SK-N-SH treated with all-trans-retinoic acid at 6 μM for 48 hours (cell line): ENCODE measurements around the gene DCAF6.

Experiments used
- ATAC-seq: fragments of 200-7000 bp; cut with Tn5 transposase; 3 replicates; pipeline ENCODE4 v1.9.1; 2020; ENCODE audit warnings: mild to moderate bottlenecking, moderate library complexity
- ARNTL ChIP-seq: fragments of 450-650 bp; formaldehyde crosslinking; IDR thresholded peaks from 2 replicates; pipeline ENCODE4 v1.5.0; 2020; ENCODE audit warnings: low read depth, mild to moderate bottlenecking, moderate library complexity, borderline replicate concordance
- BACH2 ChIP-seq: fragments of 250-450 bp; sonication (Bioruptor Pico); IDR thresholded peaks from 2 replicates; pipeline ENCODE4 v1.9.0; 2021; ENCODE audit warnings: mild to moderate bottlenecking, borderline replicate concordance
- CREB5 ChIP-seq: fragments of 250-450 bp; sonication (Bioruptor Pico); IDR thresholded peaks from 2 replicates; pipeline ENCODE4 v1.5.1; 2020; ENCODE audit warnings: low read depth, mild to moderate bottlenecking, moderate library complexity
- CSDC2 ChIP-seq: fragments of 250-450 bp; sonication (Bioruptor Pico); IDR thresholded peaks from 2 replicates; pipeline ENCODE4 v1.5.0; 2020; ENCODE audit warnings: mild to moderate bottlenecking, moderate library complexity
- ESRRG ChIP-seq: fragments of 250-450 bp; sonication (Bioruptor Pico); IDR thresholded peaks from 2 replicates; pipeline ENCODE4 v1.6.1; 2021; ENCODE audit warnings: mild to moderate bottlenecking
- GLIS3 ChIP-seq: fragments of 250-450 bp; sonication (Bioruptor Pico); IDR thresholded peaks from 2 replicates; pipeline ENCODE4 v1.5.0; 2020; ENCODE audit warnings: mild to moderate bottlenecking, moderate library complexity
- ISL1 ChIP-seq: fragments of 250-450 bp; sonication (Bioruptor Pico); IDR thresholded peaks from 2 replicates; pipeline ENCODE4 v2.1.2; 2022; ENCODE audit warnings: mild to moderate bottlenecking, moderate library complexity
- OSR1 ChIP-seq: fragments of 250-450 bp; sonication (Bioruptor Pico); IDR thresholded peaks from 2 replicates; pipeline ENCODE4 v1.8.0; 2022; ENCODE audit warnings: moderate library complexity, mild to moderate bottlenecking, inconsistent platforms
- PATZ1 ChIP-seq: fragments of 250-450 bp; sonication (Bioruptor Pico); IDR thresholded peaks from 2 replicates; pipeline ENCODE4 v1.8.0; 2020; ENCODE audit warnings: mild to moderate bottlenecking, moderate library complexity, borderline replicate concordance
- POU6F1 ChIP-seq: fragments of 250-450 bp; sonication (Bioruptor Pico); IDR thresholded peaks from 2 replicates; pipeline ENCODE4 v1.8.0; 2021; ENCODE audit warnings: low read depth, mild to moderate bottlenecking, moderate library complexity, borderline replicate concordance
- PPARA ChIP-seq: fragments of 250-450 bp; sonication (Bioruptor Pico); IDR thresholded peaks from 2 replicates; pipeline ENCODE4 v1.5.0; 2020; ENCODE audit warnings: mild to moderate bottlenecking, borderline replicate concordance
- RARB ChIP-seq: fragments of 250-450 bp; sonication (Bioruptor Pico); IDR thresholded peaks from 2 replicates; pipeline ENCODE4 v1.8.0; 2021; ENCODE audit warnings: mild to moderate bottlenecking, moderate library complexity
- SNAI2 ChIP-seq: fragments of 250-450 bp; sonication (Bioruptor Pico); IDR thresholded peaks from 2 replicates; pipeline ENCODE4 v1.5.0; 2020; ENCODE audit warnings: mild to moderate bottlenecking, moderate library complexity
- TCF4 ChIP-seq: fragments of 250-450 bp; sonication (Bioruptor Pico); IDR thresholded peaks from 2 replicates; pipeline ENCODE4 v1.8.0; 2021; ENCODE audit warnings: mild to moderate bottlenecking, moderate library complexity, borderline replicate concordance
- TOX ChIP-seq: fragments of 250-450 bp; sonication (Bioruptor Pico); IDR thresholded peaks from 2 replicates; pipeline ENCODE4 v1.8.0; 2021; ENCODE audit warnings: mild to moderate bottlenecking, moderate library complexity, borderline replicate concordance
- TSHZ2 ChIP-seq: fragments of 250-450 bp; sonication (Bioruptor Pico); IDR thresholded peaks from 2 replicates; pipeline ENCODE4 v1.5.0; 2020; ENCODE audit warnings: mild to moderate bottlenecking, moderate library complexity
- ZC3H10 ChIP-seq: fragments of 250-450 bp; sonication (Bioruptor Pico); IDR thresholded peaks from 2 replicates; pipeline ENCODE4 v1.5.1; 2021; ENCODE audit warnings: mild to moderate bottlenecking, moderate library complexity
- ZFP3 ChIP-seq: fragments of 250-450 bp; sonication (Bioruptor Pico); IDR thresholded peaks from 2 replicates; pipeline ENCODE4 v1.5.0; 2020; ENCODE audit warnings: mild to moderate bottlenecking, moderate library complexity
- ZFP30 ChIP-seq: fragments of 450-650 bp; formaldehyde crosslinking; IDR thresholded peaks from 2 replicates; pipeline ENCODE4 v1.5.0; 2022; ENCODE audit warnings: mild to moderate bottlenecking, moderate library complexity
- ZNF8 ChIP-seq: fragments of 450-650 bp; formaldehyde crosslinking; IDR thresholded peaks from 2 replicates; pipeline ENCODE4 v1.5.0; 2020; ENCODE audit warnings: mild to moderate bottlenecking, moderate library complexity

The DCAF6 gene

GRCh38 chr1:168042362-168042761, 105.9 kb downstream of the DCAF6 start (continued):
- TF ChIP-seq CREB5 (CRISPR knock-in tag) (no peak), TOX (CRISPR knock-in tag) (no peak)

GRCh38 chr1:168045311-168045710, 108.8 kb downstream of the DCAF6 start:
- TF ChIP-seq ARNTL (no peak), POU6F1 (CRISPR knock-in tag) (no peak), ISL1 (no peak), TSHZ2 (CRISPR knock-in tag) (no peak)
- no peak for ATAC-seq

- TF ChIP-seq ZC3H10 (CRISPR knock-in tag), result no peak
- TF ChIP-seq CREB5 (CRISPR knock-in tag), result no peak
- TF ChIP-seq ZFP30, result no peak
- TF ChIP-seq PPARA, result no peak
- no peak for TF ChIP-seq TCF4 (CRISPR knock-in tag)
- no peak for TF ChIP-seq ZFP3 (CRISPR knock-in tag)
- no peak for TF ChIP-seq SNAI2
- TF ChIP-seq ZNF8 (CRISPR knock-in tag), result no peak
- no peak for TF ChIP-seq PATZ1 (CRISPR knock-in tag)
- TF ChIP-seq RARB (CRISPR knock-in tag), result no peak
- no peak for TF ChIP-seq ISL1
- no peak for TF ChIP-seq ESRRG (CRISPR knock-in tag)
- TF ChIP-seq GLIS3, result no peak
- no peak for TF ChIP-seq CSDC2 (CRISPR knock-in tag)
- no peak for TF ChIP-seq BACH2 (CRISPR knock-in tag)
- TF ChIP-seq POU6F1 (CRISPR knock-in tag), result no peak
- ATAC-seq, result no peak; the same call in 2 of the 3 replicates
Measured at GRCh38 chr1:168050307-168050706, 113.8 kb downstream of the DCAF6 start.

- TF ChIP-seq PATZ1 (CRISPR knock-in tag) (no peak), SNAI2 (no peak), CREB5 (CRISPR knock-in tag) (no peak), GLIS3 (no peak), ZNF8 (CRISPR knock-in tag) (no peak), ESRRG (CRISPR knock-in tag) (no peak), OSR1 (CRISPR knock-in tag) (no peak), TCF4 (CRISPR knock-in tag) (no peak)
- ATAC-seq, result no peak
Measured at GRCh38 chr1:168050880-168051279, 114.4 kb downstream of the DCAF6 start.
